Ascending aorta (tissue), 2 donors: ENCODE results near the gene RYR1. TPM values are rescaled to one million over a fixed set of nuclear protein-coding genes. Genes with fewer than 3 reads are reported as not detected.
"Not testable (repeated sequence)": the region's sequence is repeated elsewhere in the genome, so short reads cannot be mapped to it uniquely, and the experiment has no call there.

Source experiments
- DNase-seq, 2 donors: peaks; one replicate each; pipeline ENCODE4 v3.0.0-alpha.2; 2019; ENCODE audit warnings: low spot score in 2 of 2
- H3K27ac ChIP-seq, 2 donors: fragments of 200-600 bp; sonication (generic); one replicate each; pipeline ENCODE4 v1.5.1; 2016 to 2017; ENCODE audit warnings: mild to moderate bottlenecking in 1 of 2
- H3K27me3 ChIP-seq: fragments of 200-600 bp; sonication (generic); one replicate; pipeline ENCODE4 v1.5.1; 2017
- H3K36me3 ChIP-seq, 2 donors: fragments of 200-600 bp; sonication (generic); one replicate each; pipeline ENCODE4 v1.5.1; 2016
- H3K4me1 ChIP-seq, 2 donors: fragments of 200-600 bp; sonication (generic); one replicate each; pipeline ENCODE4 v1.5.1; 2016 to 2017; ENCODE audit warnings: mild to moderate bottlenecking in 1 of 2
- H3K4me3 ChIP-seq, 2 donors: fragments of 200-600 bp; sonication (generic); one replicate each; pipeline ENCODE4 v1.5.1; 2016 to 2017; ENCODE audit warnings: mild to moderate bottlenecking in 1 of 2
- H3K9me3 ChIP-seq, 2 donors: fragments of 200-600 bp; sonication (generic); one replicate each; pipeline ENCODE4 v1.5.1; 2016
- CTCF ChIP-seq, 3 experiments: fragments of 200-600 bp in 2 of 3; fragments of 450-650 bp in 1 of 3; sonication (generic) in 2 of 3; IDR thresholded peaks; one replicate each; pipeline ENCODE4 v1.5.1; 2016 to 2019; ENCODE audit warnings: antibody characterized with exemption in 3 of 3, mild to moderate bottlenecking in 1 of 3, moderate library complexity in 1 of 3
- intact Hi-C: fragments of 100-400 bp; cut with DNase I; formaldehyde crosslinking; loops from one replicate; pipeline ENCODE4 v1.15.1; 2023
- total RNA-seq: library from RNA; depleted of rRNA; stranded (reverse); fragments of >200 nt; gene quantifications from one replicate; pipeline ENCODE4 v1.1.0, GENCODE V29; 2016

RYR1 gene
- total RNA-seq, 1 donor from 2014 or later: 1.5 TPM

GRCh38 chr19:38411041-38411712, 22.3 kb upstream of the RYR1 start:
- Histone ChIP-seq H3K27ac (no peak overlapping the region), H3K36me3 (peaks cover 9 to 12% of the 10 kb centered on the region in 2 donors), H3K4me3 (no peak overlapping the region), H3K9me3 (no peaks in the 10 kb centered on the region), H3K4me1 (no peaks in the 10 kb centered on the region), H3K27me3 (no peaks in the 10 kb centered on the region)
- no peak for TF ChIP-seq CTCF (IDR thresholded peaks at IDR 0.05)
- DNase-seq: no peak
- intact Hi-C loops: no loop called here

- DNase-seq, H3K4me3 ChIP-seq, H3K9me3 ChIP-seq, intact Hi-C loops, H3K27me3 ChIP-seq, H3K27ac ChIP-seq, H3K4me1 ChIP-seq, H3K36me3 ChIP-seq: not testable (repeated sequence)
These were observed 21.6 kb upstream of the RYR1 start for GRCh38 chr19:38411898-38412297.

- H3K27ac ChIP-seq: no peak overlapping the region
These were observed 21.0 kb upstream of the RYR1 start for GRCh38 chr19:38412491-38412890.

GRCh38 chr19:38412961-38413360, 20.5 kb upstream of the RYR1 start:
- H3K4me1 ChIP-seq: peaks cover 0 to 4% of the 10 kb centered on the region in 2 donors
- no peak overlapping the region for H3K4me3 ChIP-seq
- no peaks in the 10 kb centered on the region for H3K9me3 ChIP-seq
- H3K36me3 ChIP-seq: peaks cover 0 to 3% of the 10 kb centered on the region in 2 donors
- no peak for DNase-seq
- H3K27me3 ChIP-seq: no peaks in the 10 kb centered on the region
- H3K27ac ChIP-seq: no peak overlapping the region
- TF ChIP-seq CTCF (IDR thresholded peaks at IDR 0.05): no peak
- intact Hi-C loops: no loop called here

More at GRCh38 chr19:38412491-38412890, 21.0 kb upstream of the RYR1 start:
- TF ChIP-seq CTCF (IDR thresholded peaks at IDR 0.05): no peak
- Histone ChIP-seq H3K4me1 (peaks cover 0 to under 1% of the 10 kb centered on the region in 2 donors), H3K36me3 (peaks cover 0 to 3% of the 10 kb centered on the region in 2 donors), H3K27me3 (no peaks in the 10 kb centered on the region), H3K4me3 (no peak overlapping the region), H3K9me3 (no peaks in the 10 kb centered on the region)
- intact Hi-C loops: no loop called here
- no peak for DNase-seq

- Histone ChIP-seq H3K4me1 (peaks cover 0 to 4% of the 10 kb centered on the region in 2 donors), H3K27me3 (no peaks in the 10 kb centered on the region), H3K27ac (no peak overlapping the region), H3K4me3 (no peak overlapping the region), H3K9me3 (no peaks in the 10 kb centered on the region), H3K36me3 (peaks cover 0 to under 1% of the 10 kb centered on the region in 2 donors)
- intact Hi-C loops: no loop called here
- no peak for TF ChIP-seq CTCF (IDR thresholded peaks at IDR 0.05)
- no peak for DNase-seq
These were observed 20.1 kb upstream of the RYR1 start for GRCh38 chr19:38413416-38413815.

- Histone ChIP-seq H3K4me1 (peaks cover 0 to 4% of the 10 kb centered on the region in 2 donors), H3K27me3 (no peaks in the 10 kb centered on the region), H3K9me3 (no peaks in the 10 kb centered on the region), H3K4me3 (no peak overlapping the region), H3K27ac (no peak overlapping the region), H3K36me3 (no peaks in the 10 kb centered on the region)
- TF ChIP-seq CTCF (IDR thresholded peaks at IDR 0.05): no peak
- DNase-seq: no peak
- intact Hi-C loops: no loop called here
These were observed 16.3 kb upstream of the RYR1 start for GRCh38 chr19:38417146-38417543.
